Measurements from ENCODE around the gene ARSD.

GRCh38 chrX:2874222-2875135, 54.7 kb downstream of the ARSD start:
- no peak for TF ChIP-seq CTCF (conservative IDR thresholded peaks at IDR 0.05 in 1 of 2, IDR thresholded peaks at IDR 0.05 in 1 of 2; ENCODE audit: extremely low read depth in 1 of 2, insufficient read depth in 1 of 2, low read depth in 1 of 2, low read length in 2 of 2)
- TF ChIP-seq EZH2 (IDR thresholded peaks at IDR 0.05; ENCODE audit: borderline replicate concordance, low read length) = no peak
